Upper lobe of right lung (tissue), 1 donor: ENCODE measurements around the gene VAX1. TPM values are rescaled to one million over a fixed set of nuclear protein-coding genes. Genes with fewer than 3 reads are reported as not detected.
A peak's percentile ranks its signal among the peaks of the same experiment; 100 is the strongest.

Experiments
- ATAC-seq: fragments of 200-7000 bp; cut with Tn5 transposase; one replicate; pipeline ENCODE4 v1.9.1; 2020; ENCODE audit warnings: mild to moderate bottlenecking, moderate library complexity
- DNase-seq: peaks from one replicate; pipeline ENCODE4 v3.0.0-alpha.2; 2020
- H3K27ac ChIP-seq: fragments of 200-600 bp; one replicate; pipeline ENCODE4 v1.8.0; 2022
- H3K27me3 ChIP-seq: fragments of 200-600 bp; one replicate; pipeline ENCODE4 v1.8.0; 2022; ENCODE audit warnings: mild to moderate bottlenecking
- H3K36me3 ChIP-seq: fragments of 200-600 bp; one replicate; pipeline ENCODE4 v1.8.0; 2022
- H3K4me1 ChIP-seq: fragments of 200-600 bp; one replicate; pipeline ENCODE4 v1.8.0; 2022
- H3K4me3 ChIP-seq: fragments of 200-600 bp; one replicate; pipeline ENCODE4 v1.8.0; 2022; ENCODE audit warnings: mild to moderate bottlenecking
- H3K9me3 ChIP-seq: fragments of 200-600 bp; one replicate; pipeline ENCODE4 v1.8.0; 2022
- intact Hi-C: fragments of 100-400 bp; cut with DNase I; formaldehyde crosslinking; loops from one replicate; pipeline ENCODE4 v1.11.0; 2022
- total RNA-seq: library from RNA; stranded (reverse); fragmentation: NEBNext Ultra II Directional; extraction: Animal tissue kit (Norgen Biotek cat#: 25700); gene quantifications from one replicate; pipeline ENCODE4 v1.2.1, GENCODE V29; 2021
- TF ChIP-seq, protein P1 (sequence below): fragments of 200-600 bp; IDR thresholded peaks from one replicate; pipeline ENCODE4 v1.8.0; 2022; ENCODE audit warnings: antibody characterized with exemption
- donor health status: DM: no; HTN: yes; CAD: no; lungs with severe emphysema.

The VAX1 gene
- total RNA-seq, 1 donor from 2014 or later, result not detected

DNA sequence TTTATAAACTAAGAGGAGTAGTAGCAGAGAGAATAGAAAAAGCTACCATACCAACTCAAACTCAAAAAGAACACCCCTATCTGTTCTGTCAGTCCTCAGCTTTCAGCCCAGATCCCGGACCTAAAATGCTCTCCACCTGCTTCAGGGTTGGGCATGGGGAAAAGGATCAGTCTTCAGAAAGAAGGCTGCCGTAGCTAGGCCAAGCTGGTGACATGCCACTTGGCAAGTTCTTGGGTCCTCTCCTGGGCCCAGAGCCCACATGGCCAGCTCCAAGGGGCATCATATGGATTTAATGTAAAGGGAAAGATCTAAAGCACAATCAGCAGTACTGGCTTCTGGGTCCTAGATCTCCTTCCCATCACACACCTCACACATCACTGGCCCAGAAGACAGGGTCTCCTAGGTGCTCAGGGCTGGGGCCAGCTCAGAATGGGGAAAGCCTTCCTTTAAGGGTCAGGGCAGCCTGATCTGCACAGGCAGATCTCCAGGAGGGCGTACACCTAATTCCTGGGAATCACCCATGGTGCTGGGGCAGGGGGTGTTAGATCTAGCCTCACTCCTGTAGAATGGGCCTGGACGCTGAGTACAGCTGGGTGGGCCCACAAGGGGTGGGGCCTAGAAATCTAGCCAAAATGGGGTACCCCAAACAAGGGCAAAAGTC lies 2.5 kb downstream of the VAX1 start:
- Histone ChIP-seq H3K27me3 (peaks cover 97% of the 10 kb centered on the region), H3K27ac (no peak overlapping the region), H3K9me3 (no peaks in the 10 kb centered on the region), H3K4me1 (peaks cover 26% of the 10 kb centered on the region), H3K36me3 (no peaks in the 10 kb centered on the region), H3K4me3 (no peak overlapping the region)
- ATAC-seq (no peak), DNase-seq (no peak)
- TF ChIP-seq, protein P1, sequence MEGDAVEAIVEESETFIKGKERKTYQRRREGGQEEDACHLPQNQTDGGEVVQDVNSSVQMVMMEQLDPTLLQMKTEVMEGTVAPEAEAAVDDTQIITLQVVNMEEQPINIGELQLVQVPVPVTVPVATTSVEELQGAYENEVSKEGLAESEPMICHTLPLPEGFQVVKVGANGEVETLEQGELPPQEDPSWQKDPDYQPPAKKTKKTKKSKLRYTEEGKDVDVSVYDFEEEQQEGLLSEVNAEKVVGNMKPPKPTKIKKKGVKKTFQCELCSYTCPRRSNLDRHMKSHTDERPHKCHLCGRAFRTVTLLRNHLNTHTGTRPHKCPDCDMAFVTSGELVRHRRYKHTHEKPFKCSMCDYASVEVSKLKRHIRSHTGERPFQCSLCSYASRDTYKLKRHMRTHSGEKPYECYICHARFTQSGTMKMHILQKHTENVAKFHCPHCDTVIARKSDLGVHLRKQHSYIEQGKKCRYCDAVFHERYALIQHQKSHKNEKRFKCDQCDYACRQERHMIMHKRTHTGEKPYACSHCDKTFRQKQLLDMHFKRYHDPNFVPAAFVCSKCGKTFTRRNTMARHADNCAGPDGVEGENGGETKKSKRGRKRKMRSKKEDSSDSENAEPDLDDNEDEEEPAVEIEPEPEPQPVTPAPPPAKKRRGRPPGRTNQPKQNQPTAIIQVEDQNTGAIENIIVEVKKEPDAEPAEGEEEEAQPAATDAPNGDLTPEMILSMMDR, result no peak
- intact Hi-C loops, result no loop called here

DNA sequence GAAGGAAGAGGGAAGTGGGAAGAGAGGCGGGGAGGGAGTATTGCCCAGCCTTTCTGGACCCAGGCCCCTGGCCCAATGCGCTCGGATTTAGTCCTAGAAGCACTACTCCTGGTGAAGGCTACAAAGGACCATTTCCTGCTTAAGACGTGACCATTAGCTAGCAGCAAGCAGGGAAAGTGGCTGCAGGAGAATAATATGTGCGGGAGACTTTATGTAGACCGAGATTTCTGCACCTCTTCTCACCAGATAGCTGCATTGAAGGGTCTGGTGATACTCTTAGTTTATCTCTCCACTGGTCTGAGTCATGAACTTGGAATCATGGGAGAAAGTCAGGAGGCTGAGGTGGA lies 3.1 kb downstream of the VAX1 start:
- no peak overlapping the region for H3K27ac ChIP-seq
- ATAC-seq, result no peak
- H3K9me3 ChIP-seq, result no peaks in the 10 kb centered on the region
- no peaks in the 10 kb centered on the region for H3K36me3 ChIP-seq
- intact Hi-C loops, result no loop called here
- H3K27me3 ChIP-seq, result peaks cover 97% of the 10 kb centered on the region
- H3K4me1 ChIP-seq, result peaks cover 26% of the 10 kb centered on the region
- TF ChIP-seq, protein P1, result no peak
- no peak overlapping the region for H3K4me3 ChIP-seq
- no peak for DNase-seq

DNA sequence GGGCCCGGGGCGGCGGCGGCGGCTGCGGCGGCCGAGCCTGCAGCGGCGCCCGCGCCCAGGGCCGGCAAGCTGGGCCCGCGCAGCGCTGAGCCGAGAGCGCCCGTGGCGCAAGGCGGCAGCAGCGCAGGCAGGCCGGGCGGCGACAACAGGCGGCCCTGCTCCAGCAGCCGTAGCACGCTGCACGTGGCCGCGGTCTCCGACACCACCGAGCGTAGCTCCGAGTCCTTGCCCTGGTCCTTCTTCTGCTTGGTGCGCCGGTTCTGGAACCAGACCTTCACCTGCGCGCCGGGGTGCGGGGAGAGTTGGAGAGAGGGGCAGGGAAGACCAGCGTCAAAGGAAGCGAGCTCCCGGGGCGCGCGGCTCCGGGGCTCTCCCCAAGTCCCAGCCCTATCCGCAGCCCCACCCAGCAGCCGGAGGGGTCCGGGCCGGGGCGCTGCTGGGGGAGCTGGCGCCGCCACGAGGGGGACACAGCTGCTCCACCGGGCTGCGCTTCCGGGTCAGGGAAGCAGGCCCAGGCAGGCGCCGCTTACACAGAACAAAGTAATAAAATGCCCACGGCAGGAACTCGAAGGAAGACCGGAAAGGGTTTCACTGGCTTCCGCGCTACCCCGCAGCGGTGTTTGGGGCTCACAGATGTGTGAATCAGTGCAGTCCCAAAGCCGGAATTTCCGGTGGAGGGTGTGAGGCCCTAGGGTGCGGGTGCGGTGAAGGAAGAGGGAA lies 3.6 kb downstream of the VAX1 start:
- TF ChIP-seq, protein P1, result no peak
- peak; percentile 34 for ATAC-seq
- intact Hi-C loops, result no loop called here
- H3K9me3 ChIP-seq, result no peaks in the 10 kb centered on the region
- no peaks in the 10 kb centered on the region for H3K36me3 ChIP-seq
- DNase-seq, result no peak
- peaks cover 96% of the 10 kb centered on the region for H3K27me3 ChIP-seq
- peaks cover 26% of the 10 kb centered on the region for H3K4me1 ChIP-seq
- H3K4me3 ChIP-seq, result no peak overlapping the region
- no peak overlapping the region for H3K27ac ChIP-seq

DNA sequence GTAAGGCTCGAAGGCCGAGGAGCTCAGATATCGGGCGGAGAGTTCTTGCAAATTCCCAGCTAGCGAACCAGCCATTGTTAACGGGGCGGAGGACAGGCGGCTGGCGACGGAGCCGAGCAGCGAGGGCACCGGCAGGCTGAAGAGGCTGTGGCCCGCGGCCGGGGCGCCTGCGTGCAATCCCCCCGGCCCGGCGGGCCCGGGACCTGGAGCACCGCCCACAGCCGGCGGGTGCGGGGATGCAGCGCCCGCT lies 4.1 kb downstream of the VAX1 start:
- DNase-seq, result no peak
- intact Hi-C loops, result no loop called here
- Histone ChIP-seq H3K9me3 (no peaks in the 10 kb centered on the region), H3K36me3 (no peaks in the 10 kb centered on the region), H3K27ac (no peak overlapping the region), H3K4me1 (peaks cover 26% of the 10 kb centered on the region), H3K27me3 (peaks cover 96% of the 10 kb centered on the region), H3K4me3 (no peak overlapping the region)
- no peak for ATAC-seq
- TF ChIP-seq, protein P1, result no peak

DNA sequence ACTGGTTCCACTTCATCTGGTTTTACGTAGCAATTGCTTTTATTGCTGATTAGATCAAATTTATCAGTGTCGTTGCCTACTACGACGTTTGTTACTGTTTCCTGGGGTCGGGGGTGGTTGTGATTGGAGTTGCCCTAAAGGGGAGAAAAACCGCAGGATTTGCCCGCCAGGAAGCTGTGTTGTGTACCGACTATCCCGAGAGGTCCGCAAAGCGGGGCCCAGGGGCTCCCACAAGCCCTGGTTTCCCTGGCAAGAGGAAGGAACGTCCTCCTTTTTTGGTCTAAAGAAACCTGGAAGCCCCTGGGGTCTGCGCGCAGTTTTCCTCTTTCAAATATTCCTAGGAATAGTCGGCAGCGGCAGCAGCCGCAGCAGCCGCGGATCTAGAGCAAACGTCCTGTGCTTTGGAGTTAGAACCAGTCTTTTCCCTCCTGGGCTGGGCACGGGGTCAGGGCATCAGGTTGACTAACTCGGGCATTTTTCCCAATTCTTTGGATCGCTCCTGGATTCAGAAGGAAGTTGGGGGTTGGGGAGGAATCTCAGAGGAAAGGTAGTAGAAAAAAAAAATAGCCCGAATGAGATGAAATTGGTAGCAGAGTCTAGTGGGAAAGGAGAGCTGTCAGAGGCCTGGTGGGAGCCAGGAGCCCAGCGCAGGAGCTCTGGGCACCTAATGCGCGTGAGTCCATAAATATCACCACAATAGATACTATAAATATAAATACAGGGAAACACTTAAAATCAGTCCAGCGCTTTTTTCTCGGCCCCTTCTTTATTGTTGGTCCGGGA lies 4.6 kb downstream of the VAX1 start:
- Histone ChIP-seq H3K4me1 (peaks cover 26% of the 10 kb centered on the region), H3K36me3 (no peaks in the 10 kb centered on the region), H3K4me3 (no peak overlapping the region), H3K9me3 (no peaks in the 10 kb centered on the region), H3K27ac (no peak overlapping the region), H3K27me3 (peaks cover 95% of the 10 kb centered on the region)
- TF ChIP-seq, protein P1, result no peak
- intact Hi-C loops, result no loop called here
- ATAC-seq (no peak), DNase-seq (no peak)
